ENCODE data around the gene STARD13.
A peak's percentile ranks its signal among the peaks of the same experiment; 100 is the strongest.

The STARD13 gene

GRCh38 chr13:33227927-33228647 is 57.5 kb downstream of the STARD13 start:
- DNase-seq, result no peak

DNA sequence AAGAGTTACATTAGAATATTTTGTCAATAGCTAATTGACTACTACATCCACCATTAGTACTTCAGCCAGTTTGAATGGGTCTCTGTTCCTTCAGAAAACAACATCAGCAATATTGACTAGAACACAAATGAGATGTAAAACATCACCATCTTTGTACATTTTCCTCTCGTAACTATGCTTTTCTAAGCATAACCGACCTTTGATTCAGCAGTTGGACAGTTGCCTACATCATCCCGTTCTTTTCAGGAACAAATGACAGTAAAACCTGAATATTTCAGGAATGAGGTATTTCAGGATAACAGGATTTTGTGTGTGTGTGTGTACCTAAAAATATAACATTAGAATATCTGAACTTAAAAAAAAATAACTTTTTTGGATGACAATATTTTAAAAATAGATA is 60.9 kb downstream of the STARD13 start:
- DNase-seq, result no peak

- no peak for DNase-seq
Measured at GRCh38 chr13:33224191-33224590, 61.4 kb downstream of the STARD13 start.

DNA sequence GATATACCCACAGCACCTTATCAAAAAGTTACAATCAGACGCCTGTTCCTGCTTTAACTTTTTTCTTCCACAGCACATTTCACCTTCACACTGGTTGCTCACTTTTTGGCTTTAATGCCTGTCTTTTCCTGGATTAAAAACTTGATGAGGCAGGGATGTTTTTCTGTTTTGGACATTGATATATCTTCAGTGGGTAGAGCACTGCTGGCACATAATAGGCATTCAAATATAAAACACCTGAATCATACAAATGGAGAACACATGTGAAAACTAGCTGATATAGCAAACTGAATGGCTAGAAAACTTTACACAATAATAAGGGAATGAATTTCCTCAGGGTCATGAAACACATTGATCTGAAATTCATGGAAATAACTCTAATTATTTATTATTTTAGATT is 65.6 kb downstream of the STARD13 start:
- DNase-seq, result no peak

DNA sequence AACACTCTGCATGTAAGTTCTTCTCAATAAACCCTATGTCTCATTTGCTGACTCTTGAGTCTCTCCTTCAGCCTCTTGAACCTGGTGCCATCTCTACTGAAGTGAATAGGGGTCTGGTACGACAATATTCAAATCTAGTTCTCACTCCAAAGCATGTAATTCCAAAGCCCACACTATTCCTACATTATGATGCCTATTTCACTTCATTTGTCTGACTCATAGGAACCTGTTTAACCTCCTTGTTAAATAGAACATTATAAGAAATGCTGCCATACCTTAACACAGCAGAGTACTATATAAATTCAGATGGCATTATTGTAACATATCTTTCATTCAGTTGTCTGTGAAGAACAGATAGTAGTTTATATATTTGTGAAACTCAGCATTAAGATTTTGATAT is 67.1 kb downstream of the STARD13 start:
- no peak for DNase-seq

DNA sequence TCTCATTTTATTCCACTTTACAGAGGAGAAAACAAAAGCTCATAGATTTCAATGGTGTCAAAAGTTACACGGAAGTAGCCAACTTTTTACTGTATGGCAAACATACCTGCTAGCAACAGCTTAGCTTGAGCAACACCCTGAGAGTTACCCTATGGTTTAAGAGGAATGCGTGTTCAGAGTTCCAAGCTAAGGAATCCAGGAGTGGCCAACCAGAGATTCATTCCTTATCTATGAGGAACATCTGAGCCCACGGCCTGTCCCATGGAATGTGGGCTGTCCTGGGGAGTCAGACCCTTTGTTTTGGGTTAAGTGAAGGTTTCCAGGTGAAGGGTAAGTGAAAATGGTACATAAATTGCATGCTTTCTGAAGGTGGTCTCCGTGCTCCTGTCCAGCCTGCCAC is 67.5 kb downstream of the STARD13 start:
- no peak for DNase-seq

DNA sequence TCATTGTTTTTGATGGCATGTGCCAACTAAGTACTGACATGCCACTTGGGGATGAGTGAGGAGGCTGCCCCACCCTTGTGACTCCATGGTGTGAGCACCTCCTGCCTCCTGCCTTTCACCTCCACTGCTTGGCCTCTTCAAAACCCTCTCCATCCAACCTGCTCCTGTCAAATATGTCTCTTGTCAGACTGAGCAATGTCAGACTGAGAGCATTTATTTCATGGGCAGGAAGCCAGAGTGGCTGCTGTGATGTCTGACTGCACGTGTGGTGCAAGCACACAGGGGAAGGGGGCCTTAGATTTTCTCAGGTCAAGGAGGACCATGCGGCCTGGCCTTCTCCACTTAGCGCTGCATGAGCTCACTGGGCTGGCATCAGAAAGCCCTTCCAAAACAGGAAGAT is 68.3 kb downstream of the STARD13 start:
- DNase-seq, result no peak

GRCh38 chr13:33213797-33214196 is 71.8 kb downstream of the STARD13 start:
- no peak for DNase-seq

DNA sequence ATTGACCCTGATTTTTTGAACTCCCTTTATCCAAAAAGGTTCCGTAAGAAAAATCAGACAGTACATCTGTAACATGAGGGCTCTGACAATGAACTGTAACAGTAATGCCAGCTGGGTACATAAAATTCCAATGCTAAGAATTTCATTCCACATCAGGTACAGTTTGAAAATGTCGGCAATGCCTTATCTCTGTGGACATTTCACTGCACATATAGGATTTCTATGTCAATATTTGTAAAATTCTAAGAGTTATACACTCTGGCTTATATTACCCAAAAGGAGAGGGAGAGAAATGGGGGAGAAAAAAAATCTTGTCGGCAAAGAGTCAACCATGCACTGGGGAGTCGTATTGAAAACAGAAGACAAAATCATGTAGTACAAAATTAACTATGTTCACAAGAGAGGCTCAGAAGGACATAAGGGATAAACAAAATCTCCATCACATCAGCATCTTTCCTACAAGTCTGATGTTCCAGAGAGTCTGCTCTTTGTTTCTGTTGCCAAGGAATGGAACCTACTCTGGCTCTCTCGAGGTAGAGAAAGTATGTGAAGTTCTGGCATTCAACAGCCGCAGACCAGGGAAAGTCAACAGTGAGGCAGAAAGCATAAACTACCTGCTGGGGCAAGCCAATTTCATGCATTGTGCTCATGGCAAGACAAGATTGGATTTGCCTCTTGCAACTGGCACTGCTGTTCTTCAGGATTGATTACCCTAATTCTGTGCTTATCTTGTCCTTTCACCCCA is 72.4 kb downstream of the STARD13 start:
- no peak for DNase-seq

DNA sequence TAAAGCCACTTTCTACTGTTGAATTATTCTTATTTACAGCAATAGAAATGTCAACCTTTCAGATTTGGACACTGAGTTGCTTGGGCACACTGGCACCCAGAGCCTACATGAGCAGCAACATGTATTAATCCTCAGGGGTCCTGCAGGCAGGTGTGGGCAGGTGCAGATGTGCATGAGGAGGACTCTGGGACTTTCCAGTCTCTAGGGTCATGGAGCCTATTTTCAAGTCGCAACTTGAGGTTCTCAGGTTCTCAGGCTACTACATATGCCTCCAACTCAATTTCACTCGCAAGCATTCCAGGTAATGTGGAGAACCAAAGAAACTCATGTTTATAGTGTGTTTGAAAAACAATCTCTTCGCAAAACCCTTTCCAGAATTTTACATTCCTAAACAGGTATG is 73.2 kb downstream of the STARD13 start:
- no peak for DNase-seq

DNA sequence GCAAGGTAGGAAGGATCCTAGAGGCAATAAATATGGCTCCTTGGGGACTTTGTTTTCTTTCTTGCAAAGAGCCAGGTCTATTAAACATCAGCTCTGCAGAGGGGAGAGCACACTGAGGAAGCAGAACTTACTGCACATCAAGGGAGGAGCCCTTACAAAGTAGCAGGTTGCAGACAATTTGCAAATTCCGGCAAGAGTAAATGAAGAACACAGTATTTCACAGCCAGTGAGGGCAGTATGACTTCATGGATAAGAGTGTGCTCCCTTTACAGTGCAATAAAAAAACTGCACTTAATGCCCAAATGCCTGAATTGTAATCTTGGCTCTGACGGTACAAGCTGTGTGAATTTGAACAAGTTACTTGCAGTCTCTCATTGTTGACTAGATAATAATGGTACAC is 75.5 kb downstream of the STARD13 start:
- DNase-seq, result no peak

DNA sequence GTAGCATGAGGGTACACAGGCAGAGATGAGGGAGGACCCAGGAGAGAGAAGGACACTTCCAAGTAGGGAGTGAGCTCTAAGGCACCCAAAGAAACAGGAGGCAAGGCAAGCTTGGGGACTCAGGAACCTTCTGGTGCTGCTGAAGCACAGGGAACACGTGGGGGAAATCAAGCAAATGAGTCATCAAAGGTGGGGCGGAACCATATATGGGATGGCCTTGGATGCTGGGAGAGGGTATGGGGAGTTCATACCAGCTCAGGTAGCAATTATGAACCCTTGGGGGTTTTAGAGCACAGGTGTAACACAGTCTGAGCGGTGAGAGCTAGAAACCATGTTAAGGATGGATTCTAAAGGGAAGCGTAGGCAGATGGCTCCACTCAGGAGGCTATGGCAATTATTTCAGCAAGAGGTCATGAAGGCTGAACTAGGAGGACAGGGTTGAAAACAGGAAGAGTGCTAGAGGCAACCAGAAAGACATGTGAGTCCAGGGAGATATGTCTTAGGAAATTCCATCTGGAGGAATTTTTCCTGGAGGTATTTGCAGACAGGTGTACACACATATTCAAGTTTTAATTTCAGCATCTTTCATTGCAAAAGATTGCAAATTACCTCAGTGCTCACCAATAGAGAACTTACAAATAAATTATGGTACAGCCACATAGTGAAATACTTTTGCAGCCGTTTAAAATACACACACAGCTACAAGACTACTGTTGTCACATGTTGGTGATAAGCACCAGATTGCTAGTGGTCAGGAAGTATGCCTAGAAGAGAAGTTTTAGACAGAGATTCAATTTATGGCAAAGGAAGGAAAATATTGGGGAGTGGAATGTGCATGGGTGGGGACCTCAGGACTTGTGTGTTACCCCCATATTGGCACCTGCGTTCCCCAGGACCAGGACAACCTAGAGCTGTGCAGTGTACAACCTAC is 77.0 kb downstream of the STARD13 start:
- DNase-seq, result no peak

GRCh38 chr13:33207615-33207961 is 78.0 kb downstream of the STARD13 start:
- DNase-seq, result peak; percentile 72

GRCh38 chr13:33206945-33207614 is 78.5 kb downstream of the STARD13 start:
- no peak for DNase-seq

DNA sequence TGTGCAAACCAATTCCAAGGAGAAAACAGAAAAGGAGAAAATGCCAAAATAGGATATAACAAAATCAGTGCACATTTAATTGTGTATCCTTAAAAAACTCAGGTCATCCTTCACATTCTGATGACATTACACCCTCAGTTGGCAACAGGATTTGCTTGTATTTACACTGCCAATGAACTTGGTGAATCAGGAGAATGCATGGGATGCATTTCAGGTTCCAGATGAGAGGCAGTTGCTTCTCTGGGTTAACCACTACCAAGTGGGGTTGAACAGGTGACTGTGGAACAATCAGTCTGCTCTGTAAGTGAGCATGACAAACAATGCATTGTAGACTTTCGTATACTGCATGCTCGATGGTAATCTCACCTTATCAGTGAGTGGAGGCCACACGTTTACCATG is 79.1 kb downstream of the STARD13 start:
- DNase-seq, result no peak

- no peak for DNase-seq
Measured at GRCh38 chr13:33205804-33206221, 79.7 kb downstream of the STARD13 start.

DNA sequence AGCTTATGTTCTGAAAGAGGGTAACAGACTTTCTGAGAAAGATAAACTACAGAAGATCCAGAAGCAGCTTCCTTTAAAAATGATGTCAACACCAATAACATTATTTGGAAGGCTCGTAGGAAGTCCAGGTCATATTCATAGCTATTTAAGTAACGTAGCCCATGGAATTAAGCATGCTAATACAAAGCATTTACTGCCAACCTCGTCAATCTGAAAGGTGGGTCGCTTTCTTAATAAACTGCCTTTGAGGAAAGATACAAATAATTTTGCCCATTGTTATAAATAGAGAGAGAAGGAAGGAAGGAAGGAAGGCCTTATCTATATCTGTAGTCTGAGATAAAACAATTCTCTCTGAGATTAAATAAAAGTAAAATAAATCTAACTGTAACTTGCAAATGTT is 80.3 kb downstream of the STARD13 start:
- DNase-seq, result no peak

- no peak for DNase-seq
Measured at GRCh38 chr13:33204130-33204927, 81.2 kb downstream of the STARD13 start.

DNA sequence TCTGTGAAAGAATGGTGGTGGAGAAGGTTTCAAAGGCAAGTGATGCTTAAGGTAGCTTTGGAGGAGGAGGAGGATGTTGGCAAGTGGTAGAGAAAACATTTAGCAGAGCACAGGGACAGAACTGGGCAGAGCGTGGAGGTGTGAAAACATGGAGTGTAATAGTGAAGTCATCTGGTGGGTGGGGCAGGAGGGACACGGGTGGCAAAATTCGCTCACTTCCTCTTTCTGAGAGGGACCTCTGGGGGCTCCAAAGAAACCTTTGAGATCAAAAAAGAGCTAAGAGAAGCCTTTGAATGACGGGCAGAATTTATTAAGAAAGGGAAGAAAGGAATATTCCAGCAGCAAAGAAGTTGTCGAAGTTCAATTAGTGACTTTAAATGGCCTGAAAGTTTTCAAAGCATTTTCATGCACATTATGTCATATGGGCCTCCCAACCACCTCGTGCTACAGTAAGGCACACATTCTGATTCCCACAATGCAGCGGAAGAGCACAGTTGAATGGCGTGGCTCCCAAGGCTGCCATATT is 82.8 kb downstream of the STARD13 start:
- DNase-seq, result peak; percentile 26

GRCh38 chr13:33201659-33202058 is 83.9 kb downstream of the STARD13 start:
- DNase-seq, result no peak

DNA sequence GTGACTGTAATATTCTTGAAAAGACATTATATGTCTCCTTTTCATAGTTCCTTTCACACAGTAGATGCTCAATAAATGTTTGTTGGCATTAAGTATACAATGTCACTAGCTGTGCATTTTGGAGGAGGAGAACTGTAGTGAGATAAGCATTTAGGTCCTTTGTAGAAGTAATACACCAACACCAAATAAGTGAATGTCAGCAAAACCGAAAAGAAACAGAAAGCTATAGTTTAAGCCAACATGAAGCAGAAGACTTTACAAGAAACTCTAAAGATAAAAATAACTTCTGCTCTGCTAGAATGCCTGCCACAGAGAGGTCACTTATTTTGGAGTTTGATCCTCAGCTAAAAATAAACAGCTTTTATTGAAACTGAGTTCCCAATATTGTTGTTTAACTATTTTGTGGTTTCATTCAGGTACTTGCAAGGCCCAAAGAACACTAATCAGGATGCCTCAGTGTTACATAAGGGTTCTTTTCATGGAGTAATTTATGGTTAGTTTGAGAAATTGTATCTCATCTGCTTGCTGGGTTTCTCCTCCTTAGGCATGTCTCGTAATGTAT is 86.2 kb downstream of the STARD13 start:
- no peak for DNase-seq

DNA sequence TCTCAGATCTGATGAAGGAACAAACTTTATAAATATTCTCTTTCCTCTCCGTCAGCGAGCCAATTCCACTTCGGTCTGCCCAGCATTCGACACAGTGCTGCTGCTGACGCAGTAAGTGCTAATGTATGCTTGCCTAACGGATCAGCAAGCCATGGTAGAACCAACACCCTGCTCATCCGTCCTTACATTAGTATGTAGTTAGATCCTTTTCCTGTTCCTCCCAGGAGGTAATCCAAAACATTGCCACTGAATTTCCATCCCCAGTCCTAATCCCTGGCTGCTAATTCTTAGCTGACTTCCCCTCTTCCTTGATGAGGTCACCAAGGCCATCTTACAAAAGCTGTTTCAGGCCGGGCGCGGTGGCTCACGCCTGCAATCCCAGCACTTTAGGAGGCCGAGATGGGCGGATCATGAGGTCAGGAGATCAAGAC is 88.0 kb downstream of the STARD13 start:
- DNase-seq, result no peak
